Ovary (tissue), 3 donors: ENCODE results near the gene IGLON5.

Experiments used
- POLR2A ChIP-seq: fragments of 450-650 bp; IDR thresholded peaks from one replicate; pipeline ENCODE4 v1.6.1; 2017; ENCODE audit warnings: antibody characterized with exemption, mild to moderate bottlenecking, moderate library complexity
- TF ChIP-seq, protein P1 (sequence below), 3 donors: fragments of 450-650 bp in 2 of 3; fragments of 200-600 bp in 1 of 3; IDR thresholded peaks; one replicate each; pipeline versions ENCODE4 v1.5.1 to v1.8.0; 2016 to 2022; ENCODE audit warnings: antibody characterized with exemption in 3 of 3, mild to moderate bottlenecking in 1 of 3
- donor health status: DM: no; HTN: no; CAD: no.

DNA sequence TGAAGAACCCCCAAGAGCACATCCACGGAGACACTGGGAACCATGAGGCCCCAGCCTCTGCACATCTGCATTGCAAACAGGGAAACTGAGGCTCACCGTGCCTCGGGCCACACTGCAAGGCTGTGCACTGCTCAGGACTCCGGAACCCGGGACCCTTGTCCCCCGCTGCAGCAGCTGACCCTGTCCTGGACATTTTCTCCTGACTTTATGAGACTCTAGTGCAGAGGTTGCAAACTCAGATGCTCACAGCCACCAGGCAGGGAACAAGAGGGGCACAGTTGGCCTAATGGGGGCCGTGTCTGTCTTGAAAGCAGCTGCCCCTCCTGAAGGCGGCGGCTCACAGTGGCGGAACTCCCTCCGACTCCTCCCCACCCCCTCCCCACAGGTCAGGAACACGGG is 16.5 kb upstream of the IGLON5 start:
- TF ChIP-seq, protein P1, sequence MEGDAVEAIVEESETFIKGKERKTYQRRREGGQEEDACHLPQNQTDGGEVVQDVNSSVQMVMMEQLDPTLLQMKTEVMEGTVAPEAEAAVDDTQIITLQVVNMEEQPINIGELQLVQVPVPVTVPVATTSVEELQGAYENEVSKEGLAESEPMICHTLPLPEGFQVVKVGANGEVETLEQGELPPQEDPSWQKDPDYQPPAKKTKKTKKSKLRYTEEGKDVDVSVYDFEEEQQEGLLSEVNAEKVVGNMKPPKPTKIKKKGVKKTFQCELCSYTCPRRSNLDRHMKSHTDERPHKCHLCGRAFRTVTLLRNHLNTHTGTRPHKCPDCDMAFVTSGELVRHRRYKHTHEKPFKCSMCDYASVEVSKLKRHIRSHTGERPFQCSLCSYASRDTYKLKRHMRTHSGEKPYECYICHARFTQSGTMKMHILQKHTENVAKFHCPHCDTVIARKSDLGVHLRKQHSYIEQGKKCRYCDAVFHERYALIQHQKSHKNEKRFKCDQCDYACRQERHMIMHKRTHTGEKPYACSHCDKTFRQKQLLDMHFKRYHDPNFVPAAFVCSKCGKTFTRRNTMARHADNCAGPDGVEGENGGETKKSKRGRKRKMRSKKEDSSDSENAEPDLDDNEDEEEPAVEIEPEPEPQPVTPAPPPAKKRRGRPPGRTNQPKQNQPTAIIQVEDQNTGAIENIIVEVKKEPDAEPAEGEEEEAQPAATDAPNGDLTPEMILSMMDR (IDR thresholded peaks at IDR 0.05) = no peak
- TF ChIP-seq POLR2A = no peak
